Adipocyte (in vitro differentiated cells): ENCODE results near the gene MAST4.
A peak's percentile ranks its signal among the peaks of the same experiment; 100 is the strongest.

ENCODE experiments used
- DNase-seq: peaks from one replicate; pipeline ENCODE4 v3.0.0-alpha.2; 2015; ENCODE audit warnings: low read depth
- H3K27me3 ChIP-seq: replicated peaks from 2 replicates; pipeline ENCODE4 v1.7.0; 2013; ENCODE audit warnings: mild to moderate bottlenecking, low read length, moderate library complexity; ENCODE audit not compliant: control insufficient read depth, insufficient read depth
- H3K36me3 ChIP-seq: 2 replicates; pipeline ENCODE4 v1.7.0; 2013; ENCODE audit warnings: low read length, mild to moderate bottlenecking, moderate library complexity; ENCODE audit not compliant: control insufficient read depth, insufficient read depth, severe bottlenecking
- H3K4me1 ChIP-seq: 2 replicates; pipeline ENCODE4 v1.7.0; 2013; ENCODE audit warnings: mild to moderate bottlenecking, low read length, moderate library complexity; ENCODE audit not compliant: control insufficient read depth, insufficient read depth
- H3K4me3 ChIP-seq: 2 replicates; pipeline ENCODE4 v1.7.0; 2013; ENCODE audit warnings: mild to moderate bottlenecking, low read length, moderate library complexity
- H3K9ac ChIP-seq: 2 replicates; pipeline ENCODE4 v1.7.0; 2013; ENCODE audit warnings: mild to moderate bottlenecking, low read length, moderate library complexity
- H3K9me3 ChIP-seq: 2 replicates; pipeline ENCODE4 v1.7.0; 2013; ENCODE audit warnings: mild to moderate bottlenecking, low read length, moderate library complexity; ENCODE audit not compliant: control insufficient read depth

MAST4 gene

DNA sequence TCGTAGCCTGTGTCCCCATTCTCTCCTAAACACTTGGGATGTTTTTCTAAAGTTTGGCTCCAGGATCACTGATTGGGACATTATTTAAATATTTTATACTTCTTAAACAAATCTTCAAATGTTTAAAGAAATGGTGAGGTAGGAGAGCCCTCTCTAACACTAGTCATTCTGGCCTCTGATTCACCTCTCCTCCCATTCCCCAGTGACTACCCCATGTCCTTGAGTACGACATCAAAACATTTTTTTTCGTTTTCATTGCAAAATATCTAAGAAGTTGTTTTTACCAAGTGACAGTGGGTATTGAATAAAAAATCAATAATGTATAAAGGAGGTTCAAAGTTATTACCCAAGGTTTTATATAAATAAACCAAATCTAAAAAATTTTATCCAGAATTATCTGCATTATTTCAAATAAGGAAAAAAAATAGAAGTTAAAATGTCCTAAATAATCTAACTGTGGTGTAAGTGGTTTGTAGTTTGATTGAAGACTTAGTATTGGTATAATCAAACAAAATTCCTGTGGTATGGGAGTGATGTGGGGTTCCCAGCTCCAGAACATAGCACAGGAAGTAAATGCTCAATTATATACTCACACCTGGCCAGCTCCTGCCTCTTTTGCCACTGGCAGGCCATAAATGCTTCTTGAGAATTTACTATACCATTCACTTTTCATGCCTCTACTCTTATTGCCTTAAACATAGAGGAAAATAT lies 51.1 kb downstream of the MAST4 start:
- Histone ChIP-seq H3K27me3 (no peaks in the 10 kb centered on the region), H3K36me3 (no peaks in the 10 kb centered on the region), H3K9me3 (peaks cover 6% of the 10 kb centered on the region), H3K4me3 (peak overlapping the region; percentile 48), H3K4me1 (peaks cover 23% of the 10 kb centered on the region), H3K9ac (peak overlapping the region; percentile 26)
- no peak for DNase-seq

DNA sequence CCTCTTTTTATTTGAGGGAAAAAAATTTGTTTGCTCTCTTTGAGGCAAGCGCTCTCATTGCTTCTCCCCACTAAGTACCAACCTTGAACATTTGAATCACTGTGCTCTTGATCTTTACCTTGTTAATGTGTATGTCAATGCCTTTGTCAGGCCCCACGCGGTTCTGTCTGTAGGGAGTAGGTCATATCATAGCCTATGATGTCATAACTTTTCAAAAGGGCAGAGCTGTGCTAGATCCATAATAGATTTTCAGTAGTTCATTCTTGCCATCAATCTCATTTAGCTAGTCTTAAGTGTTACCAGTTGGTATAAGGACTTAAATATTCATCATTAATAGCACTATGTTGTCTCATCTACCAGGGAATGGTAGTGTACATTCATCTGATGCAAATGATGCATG lies 56.6 kb downstream of the MAST4 start:
- Histone ChIP-seq H3K9me3 (peaks cover 3% of the 10 kb centered on the region), H3K4me3 (no peak overlapping the region), H3K9ac (no peak overlapping the region), H3K4me1 (peaks cover 20% of the 10 kb centered on the region), H3K36me3 (no peaks in the 10 kb centered on the region), H3K27me3 (no peaks in the 10 kb centered on the region)
- no peak for DNase-seq

DNA sequence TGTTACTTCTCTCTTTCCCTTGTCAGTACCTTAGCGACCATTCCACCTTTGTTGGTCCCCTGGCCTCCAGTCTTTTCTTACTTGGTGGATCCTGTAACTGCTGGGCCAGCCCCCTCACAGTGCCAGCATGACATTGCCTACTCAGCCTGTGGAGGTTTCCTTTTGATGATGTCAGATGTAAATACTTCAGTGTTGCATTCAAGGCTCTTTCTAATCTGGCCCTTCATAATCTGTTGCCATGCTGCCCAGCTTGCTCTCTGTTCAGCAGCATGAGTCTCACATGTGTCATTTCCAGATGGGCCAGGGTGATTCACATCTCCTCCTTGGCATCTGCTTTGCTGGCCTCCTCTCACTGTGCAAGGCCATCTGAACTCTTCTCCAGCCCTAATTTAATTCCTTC lies 57.1 kb downstream of the MAST4 start:
- no peaks in the 10 kb centered on the region for H3K36me3 ChIP-seq

DNA sequence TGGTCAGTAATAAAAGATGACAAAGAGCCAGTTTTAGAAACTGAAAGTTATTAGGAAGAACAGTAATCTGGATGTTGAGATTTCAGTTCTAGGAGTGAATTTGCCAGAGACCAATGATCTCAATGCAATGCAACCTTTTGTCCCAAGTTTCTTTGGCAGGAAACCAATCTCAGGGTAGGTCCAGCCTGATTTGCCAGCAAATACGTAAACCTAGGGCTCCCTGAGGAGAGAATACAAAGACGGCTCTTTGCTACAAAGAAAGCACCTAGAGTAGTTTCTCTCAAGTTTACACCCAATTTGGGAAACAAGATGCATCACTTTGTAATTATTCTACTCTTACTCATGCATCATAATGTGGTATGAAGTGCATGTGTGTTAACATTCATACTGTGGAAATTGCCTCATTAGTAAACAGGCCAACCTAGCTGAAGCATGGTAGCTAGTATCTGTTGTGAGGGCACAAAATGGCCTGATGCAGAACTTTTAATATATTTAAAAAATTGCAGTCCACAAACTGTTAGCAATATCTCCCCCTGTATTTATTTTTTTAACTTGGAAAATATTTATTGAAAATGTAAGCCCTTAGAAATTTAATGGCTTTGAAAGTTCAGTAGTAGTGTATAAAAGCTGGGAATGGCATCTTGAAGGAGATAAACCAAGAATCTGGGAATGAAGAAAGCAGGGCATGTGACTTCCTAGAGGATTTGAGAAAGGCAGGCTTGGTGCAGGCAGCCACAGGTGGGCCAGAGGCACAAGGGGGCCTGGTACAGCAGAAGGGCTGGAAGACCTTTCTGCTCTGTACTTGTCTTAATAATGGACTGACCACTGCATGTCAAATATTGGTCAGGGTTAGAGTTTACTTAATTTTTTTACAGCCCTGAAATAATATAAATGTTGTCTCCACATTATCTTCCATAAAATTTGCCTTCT lies 59.5 kb downstream of the MAST4 start:
- Histone ChIP-seq H3K4me3 (peak overlapping the region; percentile 49), H3K9ac (no peak overlapping the region), H3K9me3 (peaks cover 3% of the 10 kb centered on the region), H3K36me3 (no peaks in the 10 kb centered on the region), H3K27me3 (no peaks in the 10 kb centered on the region), H3K4me1 (peaks cover 20% of the 10 kb centered on the region)
- no peak for DNase-seq

More for the DNA sequence above, 57.1 kb downstream of the MAST4 start:
- no peaks in the 10 kb centered on the region for H3K27me3 ChIP-seq
- no peak overlapping the region for H3K9ac ChIP-seq
- DNase-seq: no peak
- H3K9me3 ChIP-seq: peaks cover 3% of the 10 kb centered on the region
- H3K4me3 ChIP-seq: no peak overlapping the region
- peaks cover 20% of the 10 kb centered on the region for H3K4me1 ChIP-seq

DNA sequence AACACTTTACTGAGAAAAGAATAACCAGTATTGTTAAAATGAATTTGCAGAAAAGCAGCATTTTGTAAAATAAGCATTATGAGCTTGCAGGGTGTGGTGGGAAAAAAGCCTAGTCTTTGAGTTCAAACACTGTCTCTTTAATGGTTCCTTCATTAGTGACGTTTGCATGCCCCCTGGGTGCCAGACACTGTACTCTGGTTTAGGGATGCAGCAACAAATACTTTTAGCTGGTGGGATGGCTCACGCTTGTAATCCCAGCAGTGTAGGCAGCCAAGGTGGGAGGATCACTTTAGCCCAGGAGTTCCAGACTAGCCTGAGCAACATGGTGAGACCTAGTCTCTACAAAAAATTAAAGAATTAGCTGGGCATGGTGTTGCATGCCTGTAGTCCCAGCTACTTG lies 62.3 kb downstream of the MAST4 start:
- no peak overlapping the region for H3K4me3 ChIP-seq
- H3K4me1 ChIP-seq: peaks cover 29% of the 10 kb centered on the region
- no peaks in the 10 kb centered on the region for H3K27me3 ChIP-seq
- H3K9me3 ChIP-seq: no peaks in the 10 kb centered on the region
- no peak for DNase-seq
- no peaks in the 10 kb centered on the region for H3K36me3 ChIP-seq
- H3K9ac ChIP-seq: no peak overlapping the region

DNA sequence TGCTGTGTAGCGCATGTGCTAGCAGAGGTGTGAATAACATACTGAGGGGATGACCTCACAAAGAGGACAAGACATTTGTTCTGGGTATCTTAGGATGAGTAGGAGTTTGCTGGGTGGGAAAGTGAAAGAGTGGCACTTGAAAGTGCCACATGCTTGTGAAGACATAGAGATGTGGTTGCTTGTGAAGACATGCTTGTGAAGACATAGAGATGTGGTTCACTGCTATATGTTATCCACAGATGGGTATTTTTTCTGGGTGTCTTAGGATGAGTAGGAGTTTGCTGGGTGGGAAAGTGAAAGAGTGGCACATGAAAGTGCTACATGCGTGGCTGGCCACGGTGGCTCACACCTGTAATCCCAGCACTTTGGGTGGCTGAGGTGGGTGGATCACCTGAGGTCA lies 63.6 kb downstream of the MAST4 start:
- Histone ChIP-seq H3K4me1 (peaks cover 26% of the 10 kb centered on the region), H3K9me3 (no peaks in the 10 kb centered on the region), H3K27me3 (no peaks in the 10 kb centered on the region), H3K36me3 (no peaks in the 10 kb centered on the region), H3K4me3 (no peak overlapping the region), H3K9ac (no peak overlapping the region)
- DNase-seq: no peak

DNA sequence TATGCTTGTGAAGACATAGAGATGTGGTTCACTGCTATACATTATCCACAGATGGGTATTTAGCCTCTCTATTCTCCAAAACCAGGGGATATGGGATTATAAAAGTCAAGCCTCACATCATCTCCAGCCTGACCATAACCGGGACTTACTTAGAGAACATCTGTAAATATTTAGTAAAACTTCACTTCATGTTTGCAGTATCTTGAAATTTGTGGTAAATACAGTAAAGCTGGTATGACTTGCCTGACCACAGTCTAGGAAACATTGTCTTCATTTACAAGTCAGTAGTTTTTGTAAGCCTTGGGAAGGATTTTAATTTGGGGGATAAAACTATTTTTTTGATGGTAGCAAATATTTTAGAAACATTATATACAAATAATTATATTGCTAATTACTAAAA lies 64.2 kb downstream of the MAST4 start:
- DNase-seq: no peak
- peaks cover 21% of the 10 kb centered on the region for H3K4me1 ChIP-seq
- no peaks in the 10 kb centered on the region for H3K36me3 ChIP-seq
- no peak overlapping the region for H3K4me3 ChIP-seq
- no peak overlapping the region for H3K9ac ChIP-seq
- no peaks in the 10 kb centered on the region for H3K9me3 ChIP-seq
- H3K27me3 ChIP-seq: no peaks in the 10 kb centered on the region

DNA sequence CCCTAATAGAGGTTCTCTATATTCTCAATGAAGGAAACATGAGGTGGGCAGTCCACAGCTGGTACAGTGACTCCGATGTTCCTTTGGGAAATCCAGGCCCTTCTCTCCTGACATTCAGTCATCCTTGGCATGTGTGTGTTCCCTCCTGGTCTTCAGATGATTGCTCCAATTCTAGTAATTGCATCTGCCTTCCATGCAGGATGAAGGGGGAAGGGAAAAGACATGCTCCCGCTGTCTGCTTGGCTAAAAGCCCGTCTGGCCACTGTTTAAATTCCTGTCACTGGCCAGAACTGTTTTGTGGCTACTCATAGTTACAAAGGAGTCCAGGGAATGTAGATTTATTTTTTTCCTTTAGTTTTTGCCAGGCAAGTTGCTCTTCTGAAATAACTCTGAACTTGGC lies 65.0 kb downstream of the MAST4 start:
- peaks cover 15% of the 10 kb centered on the region for H3K4me1 ChIP-seq
- H3K27me3 ChIP-seq: no peaks in the 10 kb centered on the region
- peak; percentile 2 for DNase-seq
- H3K9ac ChIP-seq: no peak overlapping the region
- no peaks in the 10 kb centered on the region for H3K36me3 ChIP-seq
- no peaks in the 10 kb centered on the region for H3K9me3 ChIP-seq
- no peak overlapping the region for H3K4me3 ChIP-seq

DNA sequence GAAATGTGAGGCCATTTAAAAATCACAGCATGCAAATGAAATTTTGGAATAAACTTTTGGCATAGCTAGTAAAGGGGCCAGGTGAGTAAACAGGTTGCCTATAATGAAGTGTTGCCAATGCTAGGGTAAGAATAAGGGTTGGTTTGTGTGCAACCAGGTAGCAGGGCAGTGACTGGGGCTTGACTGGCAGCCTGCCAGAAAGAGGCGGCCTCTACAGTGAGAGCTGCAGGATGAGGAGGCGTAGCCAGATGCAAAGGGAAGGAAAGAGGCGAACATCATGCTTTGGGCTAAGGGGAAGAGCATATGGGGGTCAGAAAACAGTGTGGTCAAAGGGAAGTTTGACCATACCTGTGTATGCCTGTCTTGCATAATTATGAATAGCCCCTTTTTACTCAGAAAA lies 70.6 kb downstream of the MAST4 start:
- DNase-seq: no peak
- Histone ChIP-seq H3K4me3 (no peak overlapping the region), H3K27me3 (peaks cover 16% of the 10 kb centered on the region), H3K9ac (no peak overlapping the region), H3K36me3 (no peaks in the 10 kb centered on the region), H3K9me3 (no peaks in the 10 kb centered on the region), H3K4me1 (peaks cover 4% of the 10 kb centered on the region)

DNA sequence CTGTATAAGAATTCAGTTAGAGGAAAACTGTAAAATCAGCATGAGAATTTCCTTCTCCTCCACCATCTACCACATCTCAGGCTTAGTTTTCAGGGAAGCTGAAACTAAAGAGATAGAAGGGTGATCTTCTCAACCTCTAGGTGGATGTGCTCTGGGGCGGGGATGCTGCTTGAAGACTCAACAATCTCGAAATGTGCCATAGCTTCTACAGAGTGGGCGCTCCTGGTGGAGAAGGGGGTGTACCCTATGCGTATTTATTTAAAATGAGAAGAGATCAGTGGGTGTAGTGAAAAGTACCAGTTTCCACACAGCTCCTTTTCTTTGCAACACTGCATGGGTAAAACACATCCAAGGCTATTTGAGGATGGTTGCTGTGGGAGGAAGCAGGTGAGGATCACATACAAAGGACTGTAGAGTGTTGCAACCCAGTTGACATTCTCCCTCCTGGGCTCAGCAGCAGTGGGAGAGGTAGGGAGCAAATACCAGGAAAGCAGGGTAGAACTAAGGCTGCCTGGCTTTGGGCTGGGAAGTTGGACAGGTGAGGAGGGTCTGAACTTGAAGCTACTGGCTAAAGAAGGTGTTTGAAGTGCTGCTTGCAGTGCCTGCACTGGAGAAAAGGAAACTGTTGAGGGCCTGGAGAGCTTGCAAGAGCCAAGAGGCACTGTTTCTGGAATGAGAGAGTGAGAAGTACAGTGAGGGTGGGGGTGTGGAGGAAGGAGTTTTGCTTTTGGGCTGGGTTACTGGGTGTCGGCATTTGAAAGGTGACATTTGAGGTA lies 73.1 kb downstream of the MAST4 start:
- Histone ChIP-seq H3K9ac (no peak overlapping the region), H3K36me3 (no peaks in the 10 kb centered on the region), H3K4me1 (no peaks in the 10 kb centered on the region), H3K4me3 (no peak overlapping the region), H3K27me3 (peaks cover 20% of the 10 kb centered on the region), H3K9me3 (no peaks in the 10 kb centered on the region)
- no peak for DNase-seq

DNA sequence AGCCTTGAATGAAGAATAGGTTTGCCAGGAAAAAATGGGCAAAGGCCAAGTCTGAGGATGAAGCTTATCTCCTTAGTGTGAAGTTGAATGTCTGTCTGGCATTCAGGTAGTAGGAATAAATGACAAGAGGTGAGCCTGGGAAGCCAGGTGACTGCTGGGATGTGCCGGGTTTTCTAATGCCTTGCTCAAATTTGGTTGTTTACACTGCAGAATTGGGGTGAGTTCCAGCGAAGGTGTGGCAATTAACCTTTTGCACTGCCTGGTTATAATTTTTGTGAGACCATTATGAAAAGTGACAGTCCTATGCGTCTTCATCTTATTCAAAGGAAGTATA lies 73.6 kb downstream of the MAST4 start:
- Histone ChIP-seq H3K9ac (no peak overlapping the region), H3K4me3 (no peak overlapping the region), H3K9me3 (no peaks in the 10 kb centered on the region), H3K4me1 (no peaks in the 10 kb centered on the region), H3K36me3 (no peaks in the 10 kb centered on the region), H3K27me3 (peaks cover 25% of the 10 kb centered on the region)
- DNase-seq: no peak
